ENCODE data around the gene HOXD4. TPM values are rescaled to one million over a fixed set of nuclear protein-coding genes. Genes with fewer than 3 reads are reported as not detected.

The HOXD4 gene
- total RNA-seq, 1 experiment from 2014 or later: not detected

DNA sequence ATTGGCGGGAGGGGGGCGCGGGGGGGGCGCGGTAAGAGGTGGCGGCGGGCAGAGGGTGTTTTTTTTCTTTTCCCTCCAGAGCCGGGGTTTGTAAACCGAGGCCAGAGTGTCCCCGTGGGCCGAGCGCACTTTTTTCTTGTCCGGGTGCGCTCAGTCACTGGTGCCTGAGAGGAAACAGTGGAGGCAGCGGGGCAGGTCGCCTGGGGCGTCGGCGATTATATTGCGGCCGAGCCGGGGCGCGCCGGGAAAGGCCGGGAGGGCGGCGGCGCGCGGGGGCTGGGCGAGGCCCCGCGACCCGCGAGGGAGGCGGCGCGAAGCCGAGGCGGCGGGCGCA is 21.6 kb upstream of the HOXD4 start:
- no peak overlapping the region for H3K9ac ChIP-seq (ENCODE audit: low read length)
- no peak overlapping the region for H3K4me3 ChIP-seq (ENCODE audit: low read length)

DNA sequence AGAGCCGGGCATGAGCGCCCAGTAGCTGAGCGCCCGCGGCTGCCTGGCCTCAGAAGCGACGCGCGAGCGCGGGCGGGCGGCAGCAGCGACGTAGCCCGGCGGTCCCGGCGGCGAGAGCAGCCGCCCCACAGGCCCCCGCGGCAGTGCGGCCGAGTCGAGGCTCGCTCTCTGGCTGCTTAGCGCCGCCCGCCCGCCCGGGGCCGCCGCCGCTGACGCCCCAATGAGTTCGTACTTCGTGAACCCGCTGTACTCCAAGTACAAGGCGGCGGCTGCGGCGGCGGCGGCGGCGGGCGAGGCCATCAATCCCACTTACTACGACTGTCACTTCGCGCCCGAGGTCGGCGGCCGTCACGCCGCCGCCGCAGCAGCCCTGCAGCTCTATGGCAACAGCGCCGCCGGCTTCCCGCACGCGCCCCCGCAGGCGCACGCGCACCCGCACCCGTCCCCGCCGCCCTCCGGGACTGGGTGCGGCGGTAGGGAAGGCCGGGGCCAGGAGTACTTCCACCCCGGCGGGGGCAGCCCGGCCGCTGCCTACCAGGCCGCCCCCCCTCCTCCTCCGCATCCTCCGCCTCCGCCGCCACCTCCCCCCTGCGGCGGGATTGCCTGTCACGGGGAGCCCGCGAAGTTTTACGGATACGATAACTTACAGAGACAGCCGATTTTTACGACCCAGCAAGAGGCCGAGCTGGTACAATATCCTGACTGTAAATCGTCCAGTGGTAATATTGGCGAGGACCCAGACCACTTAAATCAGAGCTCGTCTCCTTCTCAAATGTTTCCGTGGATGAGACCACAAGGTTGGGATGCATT is 21.0 kb upstream of the HOXD4 start:
- Histone ChIP-seq H3K4me2 (ENCODE audit: low read depth, low read length, poor library complexity, severe bottlenecking) (no peak overlapping the region), H3K9me3 (ENCODE audit: low read length) (no peaks in the 10 kb centered on the region), H3K4me1 (ENCODE audit: low read length) (peaks cover 21% of the 10 kb centered on the region), H3K27ac (ENCODE audit: low read length) (no peak overlapping the region), H3K27me3 (ENCODE audit: low read length) (no peaks in the 10 kb centered on the region), H3K79me2 (ENCODE audit: low read length) (no peaks in the 10 kb centered on the region), H3K4me3 (ENCODE audit: low read length) (no peak overlapping the region), H3K9ac (ENCODE audit: low read length) (no peak overlapping the region), H3K36me3 (ENCODE audit: insufficient read depth, low read length) (no peaks in the 10 kb centered on the region), H2AFZ (ENCODE audit: low read length) (no peak overlapping the region), H4K20me1 (ENCODE audit: insufficient read depth, low read depth, low read length) (no peaks in the 10 kb centered on the region), H3K9me2 (replicated peaks; ENCODE audit: insufficient read depth, low read length) (no peaks in the 10 kb centered on the region)
- DNase-seq: no peak

More for the DNA sequence above, 21.6 kb upstream of the HOXD4 start:
- H3K4me1 ChIP-seq (ENCODE audit: low read length): peaks cover 16% of the 10 kb centered on the region
- DNase-seq: no peak
- H3K27ac ChIP-seq (ENCODE audit: low read length): no peak overlapping the region
- no peaks in the 10 kb centered on the region for H3K79me2 ChIP-seq (ENCODE audit: low read length)
- no peaks in the 10 kb centered on the region for H3K9me2 ChIP-seq (replicated peaks; ENCODE audit: insufficient read depth, low read length)
- H2AFZ ChIP-seq (ENCODE audit: low read length): no peak overlapping the region
- no peaks in the 10 kb centered on the region for H3K36me3 ChIP-seq (ENCODE audit: insufficient read depth, low read length)
- H4K20me1 ChIP-seq (ENCODE audit: insufficient read depth, low read depth, low read length): no peaks in the 10 kb centered on the region
- no peaks in the 10 kb centered on the region for H3K27me3 ChIP-seq (ENCODE audit: low read length)
- H3K9me3 ChIP-seq (ENCODE audit: low read length): no peaks in the 10 kb centered on the region
- H3K4me2 ChIP-seq (ENCODE audit: low read depth, low read length, poor library complexity, severe bottlenecking): no peak overlapping the region

- no peak overlapping the region for H3K4me2 ChIP-seq (ENCODE audit: low read depth, low read length, poor library complexity, severe bottlenecking)
- H3K27me3 ChIP-seq (ENCODE audit: low read length): no peaks in the 10 kb centered on the region
- H3K4me3 ChIP-seq (ENCODE audit: low read length): no peak overlapping the region
- DNase-seq: no peak
- no peaks in the 10 kb centered on the region for H3K36me3 ChIP-seq (ENCODE audit: insufficient read depth, low read length)
- no peaks in the 10 kb centered on the region for H3K9me3 ChIP-seq (ENCODE audit: low read length)
- no peak overlapping the region for H3K9ac ChIP-seq (ENCODE audit: low read length)
- H3K4me1 ChIP-seq (ENCODE audit: low read length): peaks cover 21% of the 10 kb centered on the region
- H3K27ac ChIP-seq (ENCODE audit: low read length): no peak overlapping the region
- H2AFZ ChIP-seq (ENCODE audit: low read length): no peak overlapping the region
- H4K20me1 ChIP-seq (ENCODE audit: insufficient read depth, low read depth, low read length): no peaks in the 10 kb centered on the region
- H3K9me2 ChIP-seq (replicated peaks; ENCODE audit: insufficient read depth, low read length): no peaks in the 10 kb centered on the region
- no peaks in the 10 kb centered on the region for H3K79me2 ChIP-seq (ENCODE audit: low read length)
Observed at GRCh38 chr2:176130957-176131847, 20.1 kb upstream of the HOXD4 start.

GRCh38 chr2:176131848-176132158 is 19.5 kb upstream of the HOXD4 start:
- Histone ChIP-seq H4K20me1 (ENCODE audit: insufficient read depth, low read depth, low read length) (no peaks in the 10 kb centered on the region), H3K9ac (ENCODE audit: low read length) (no peak overlapping the region), H3K79me2 (ENCODE audit: low read length) (no peaks in the 10 kb centered on the region), H3K27me3 (ENCODE audit: low read length) (no peaks in the 10 kb centered on the region), H3K9me3 (ENCODE audit: low read length) (no peaks in the 10 kb centered on the region), H3K4me2 (ENCODE audit: low read depth, low read length, poor library complexity, severe bottlenecking) (no peak overlapping the region), H3K9me2 (replicated peaks; ENCODE audit: insufficient read depth, low read length) (no peaks in the 10 kb centered on the region), H3K36me3 (ENCODE audit: insufficient read depth, low read length) (no peaks in the 10 kb centered on the region), H3K4me1 (ENCODE audit: low read length) (peaks cover 21% of the 10 kb centered on the region), H3K4me3 (ENCODE audit: low read length) (no peak overlapping the region), H3K27ac (ENCODE audit: low read length) (no peak overlapping the region), H2AFZ (ENCODE audit: low read length) (no peak overlapping the region)
- no peak for DNase-seq

GRCh38 chr2:176132205-176133171 is 18.9 kb upstream of the HOXD4 start:
- H4K20me1 ChIP-seq (ENCODE audit: insufficient read depth, low read depth, low read length): no peaks in the 10 kb centered on the region
- no peak overlapping the region for H3K4me3 ChIP-seq (ENCODE audit: low read length)
- H3K9me3 ChIP-seq (ENCODE audit: low read length): no peaks in the 10 kb centered on the region
- H3K9ac ChIP-seq (ENCODE audit: low read length): no peak overlapping the region
- H3K9me2 ChIP-seq (replicated peaks; ENCODE audit: insufficient read depth, low read length): no peaks in the 10 kb centered on the region
- H3K27ac ChIP-seq (ENCODE audit: low read length): no peak overlapping the region
- no peaks in the 10 kb centered on the region for H3K27me3 ChIP-seq (ENCODE audit: low read length)
- H3K79me2 ChIP-seq (ENCODE audit: low read length): no peaks in the 10 kb centered on the region
- no peaks in the 10 kb centered on the region for H3K36me3 ChIP-seq (ENCODE audit: insufficient read depth, low read length)
- no peak for DNase-seq
- H2AFZ ChIP-seq (ENCODE audit: low read length): no peak overlapping the region
- H3K4me2 ChIP-seq (ENCODE audit: low read depth, low read length, poor library complexity, severe bottlenecking): no peak overlapping the region
- peaks cover 18% of the 10 kb centered on the region for H3K4me1 ChIP-seq (ENCODE audit: low read length)

DNA sequence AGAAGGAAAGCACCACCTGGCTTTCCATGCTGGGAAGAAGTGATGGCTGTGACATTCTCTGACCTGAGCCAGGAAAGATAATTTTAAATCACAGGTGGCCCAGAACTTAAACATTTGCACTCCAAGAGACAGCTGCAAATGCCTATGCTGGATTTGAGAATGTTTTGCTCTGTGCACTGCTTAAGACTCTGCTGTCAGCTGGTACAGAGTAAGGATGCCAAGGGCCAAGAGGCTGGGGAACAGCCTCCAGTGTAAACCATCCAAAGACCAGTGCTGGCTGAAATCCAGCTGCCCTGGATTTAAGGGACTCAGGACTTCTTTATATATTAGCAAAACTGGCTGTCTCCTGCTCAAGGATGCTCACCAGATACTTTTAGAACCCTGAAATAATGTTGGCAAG is 18.0 kb upstream of the HOXD4 start:
- Histone ChIP-seq H3K9me2 (replicated peaks; ENCODE audit: insufficient read depth, low read length) (no peaks in the 10 kb centered on the region), H3K27me3 (ENCODE audit: low read length) (no peaks in the 10 kb centered on the region), H3K9ac (ENCODE audit: low read length) (no peak overlapping the region), H4K20me1 (ENCODE audit: insufficient read depth, low read depth, low read length) (no peaks in the 10 kb centered on the region), H3K4me3 (ENCODE audit: low read length) (no peak overlapping the region), H3K9me3 (ENCODE audit: low read length) (no peaks in the 10 kb centered on the region), H3K79me2 (ENCODE audit: low read length) (no peaks in the 10 kb centered on the region), H3K36me3 (ENCODE audit: insufficient read depth, low read length) (no peaks in the 10 kb centered on the region), H3K27ac (ENCODE audit: low read length) (no peak overlapping the region), H3K4me1 (ENCODE audit: low read length) (peaks cover 18% of the 10 kb centered on the region), H3K4me2 (ENCODE audit: low read depth, low read length, poor library complexity, severe bottlenecking) (no peak overlapping the region), H2AFZ (ENCODE audit: low read length) (peak overlapping the region; percentile 82; the same call in 1 of the 2 replicates)
- DNase-seq: no peak

DNA sequence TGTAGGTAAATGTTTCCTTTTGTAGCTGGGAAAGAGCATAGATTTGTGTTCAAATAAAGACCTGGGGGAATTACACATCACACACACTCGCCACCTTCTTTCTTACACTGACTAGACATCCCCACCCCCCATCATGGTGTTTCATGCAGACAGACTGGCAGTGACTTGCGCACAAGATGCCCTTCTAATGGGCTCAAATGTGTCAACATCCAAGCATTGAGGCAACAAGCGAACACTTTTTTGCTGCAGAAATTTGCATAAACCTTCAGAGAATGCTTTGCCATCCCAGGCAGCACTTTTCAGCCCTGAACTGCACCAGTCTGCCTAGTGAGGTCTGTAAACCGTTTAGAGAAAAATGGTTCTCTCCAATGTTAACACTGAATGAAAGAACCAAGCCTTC is 17.3 kb upstream of the HOXD4 start:
- H3K27me3 ChIP-seq (ENCODE audit: low read length): no peaks in the 10 kb centered on the region
- no peak for DNase-seq
- H3K27ac ChIP-seq (ENCODE audit: low read length): no peak overlapping the region

More for the DNA sequence above, 17.3 kb upstream of the HOXD4 start:
- H3K4me2 ChIP-seq (ENCODE audit: low read depth, low read length, poor library complexity, severe bottlenecking): no peak overlapping the region
- H4K20me1 ChIP-seq (ENCODE audit: insufficient read depth, low read depth, low read length): no peaks in the 10 kb centered on the region
- no peak overlapping the region for H3K4me3 ChIP-seq (ENCODE audit: low read length)
- H3K9me3 ChIP-seq (ENCODE audit: low read length): no peaks in the 10 kb centered on the region
- H3K79me2 ChIP-seq (ENCODE audit: low read length): no peaks in the 10 kb centered on the region
- H2AFZ ChIP-seq (ENCODE audit: low read length): peak overlapping the region; percentile 82
- no peaks in the 10 kb centered on the region for H3K9me2 ChIP-seq (replicated peaks; ENCODE audit: insufficient read depth, low read length)
- H3K36me3 ChIP-seq (ENCODE audit: insufficient read depth, low read length): no peaks in the 10 kb centered on the region
- peaks cover 18% of the 10 kb centered on the region for H3K4me1 ChIP-seq (ENCODE audit: low read length)
- H3K9ac ChIP-seq (ENCODE audit: low read length): no peak overlapping the region
